OCI-LY1 (cell line): Measurements from ENCODE around the gene C6orf118.

Experiments used
- H2AFZ ChIP-seq: fragments of 200-600 bp; sonication (generic), shearing (Covaris generic); 2 replicates; pipeline ENCODE4 v1.6.0; 2014; ENCODE audit warnings: antibody characterized with exemption, mild to moderate bottlenecking, low read length
- H3F3A ChIP-seq: fragments of 200-600 bp; sonication (generic), shearing (Covaris generic); 2 replicates; pipeline ENCODE4 v1.6.0; 2014; ENCODE audit warnings: mild to moderate bottlenecking, antibody characterized with exemption, low read length, moderate library complexity; ENCODE audit not compliant: insufficient read depth
- H3K27ac ChIP-seq: fragments of 200-600 bp; sonication (generic); 2 replicates; pipeline ENCODE4 v1.5.1; 2014; ENCODE audit warnings: low read length, mixed run types, mild to moderate bottlenecking, low read depth; ENCODE audit not compliant: poor library complexity, severe bottlenecking
- H3K27me3 ChIP-seq: fragments of 200-600 bp; sonication (generic); 2 replicates; pipeline ENCODE4 v1.6.0; 2014; ENCODE audit warnings: antibody characterized with exemption, mild to moderate bottlenecking, low read length, moderate library complexity; ENCODE audit not compliant: insufficient read depth
- H3K36me3 ChIP-seq: fragments of 200-600 bp; sonication (generic); 2 replicates; pipeline ENCODE4 v1.6.1; 2014; ENCODE audit warnings: mild to moderate bottlenecking, antibody characterized with exemption, low read length, moderate library complexity, mixed read lengths; ENCODE audit not compliant: insufficient read depth
- H3K4me1 ChIP-seq: fragments of 200-600 bp; sonication (generic); 2 replicates; pipeline ENCODE4 v1.5.1; 2014; ENCODE audit warnings: mild to moderate bottlenecking, low read length, moderate library complexity; ENCODE audit not compliant: insufficient read depth, severe bottlenecking
- H3K4me2 ChIP-seq: fragments of 200-600 bp; sonication (generic), shearing (Covaris generic); 2 replicates; pipeline ENCODE4 v1.6.1; 2014; ENCODE audit warnings: low read length
- H3K4me3 ChIP-seq: fragments of 200-600 bp; sonication (generic); 2 replicates; pipeline ENCODE4 v1.5.1; 2014; ENCODE audit warnings: low read length, low read depth, mild to moderate bottlenecking, mixed read lengths; ENCODE audit not compliant: poor library complexity, severe bottlenecking
- H3K79me2 ChIP-seq: fragments of 200-600 bp; shearing (Covaris generic); 2 replicates; pipeline ENCODE4 v1.6.1; 2016; ENCODE audit warnings: mixed run types, low read length, mixed read lengths; ENCODE audit not compliant: insufficient read depth
- H3K9ac ChIP-seq: fragments of 200-600 bp; sonication (generic), shearing (Covaris generic); 2 replicates; pipeline ENCODE4 v1.6.1; 2014; ENCODE audit warnings: mild to moderate bottlenecking, low read length, mixed read lengths
- H3K9me2 ChIP-seq: fragments of 200-600 bp; sonication (generic), shearing (Covaris generic); 2 replicates; pipeline ENCODE4 v1.6.1; 2014; ENCODE audit warnings: low read depth, mild to moderate bottlenecking, low read length, mixed read lengths
- H3K9me3 ChIP-seq: fragments of 200-600 bp; shearing (Covaris generic); 2 replicates; pipeline ENCODE4 v1.6.1; 2014; ENCODE audit warnings: low read length, mixed read lengths
- H4K20me1 ChIP-seq: fragments of 200-600 bp; sonication (generic), shearing (Covaris generic); 2 replicates; pipeline ENCODE4 v1.6.0; 2016; ENCODE audit warnings: mild to moderate bottlenecking, low read length; ENCODE audit not compliant: insufficient read depth
- CTCF ChIP-seq: fragments of 200-600 bp; sonication (generic), shearing (Covaris generic); IDR thresholded peaks from 2 replicates; pipeline ENCODE4 v1.5.1; 2017; ENCODE audit warnings: mild to moderate bottlenecking, antibody characterized with exemption, low read length, moderate library complexity, mixed read lengths
- EZH2 ChIP-seq: fragments of 200-600 bp; sonication (generic), shearing (Covaris generic); IDR thresholded peaks from 2 replicates; pipeline ENCODE4 v1.8.0; 2017; ENCODE audit warnings: borderline replicate concordance, mixed run types, mild to moderate bottlenecking, antibody characterized with exemption, low read length, moderate library complexity, mixed read lengths

C6orf118 gene

GRCh38 chr6:165308926-165309731, at the start of gene C6orf118:
TSS of gene C6orf118 (minus strand) at chr6:165309605. CDS start at chr6:165309586, 19 bp downstream.
- Histone ChIP-seq H3K9me2 (no peaks in the 10 kb centered on the region), H3K36me3 (no peaks in the 10 kb centered on the region), H2AFZ (no peak within 1 kb of the TSS), H3K4me2 (no peak within 1 kb of the TSS), H3K9me3 (no peaks in the 10 kb centered on the region), H3K9ac (no peak within 1 kb of the TSS), H3K27ac (no peak within 1 kb of the TSS), H3K4me1 (no peaks in the 10 kb centered on the region), H3F3A (no peaks in the 10 kb centered on the region), H3K79me2 (no peaks in the 10 kb centered on the region), H3K27me3 (no peaks in the 10 kb centered on the region), H4K20me1 (no peaks in the 10 kb centered on the region), H3K4me3 (no peak within 1 kb of the TSS)
- TF ChIP-seq CTCF (no peak), EZH2 (no peak)

GRCh38 chr6:165345700-165346099, 36.3 kb upstream of the C6orf118 start:
- no peaks in the 10 kb centered on the region for H3K9me2 ChIP-seq
- H3K4me1 ChIP-seq, result no peaks in the 10 kb centered on the region
- H3K4me2 ChIP-seq, result no peak overlapping the region
- H3K9ac ChIP-seq, result no peak overlapping the region
- no peak overlapping the region for H3K27ac ChIP-seq
- no peaks in the 10 kb centered on the region for H3K27me3 ChIP-seq
- TF ChIP-seq EZH2 (no peak), CTCF (no peak)
- H4K20me1 ChIP-seq, result no peaks in the 10 kb centered on the region
- H3K36me3 ChIP-seq, result no peaks in the 10 kb centered on the region
- no peaks in the 10 kb centered on the region for H3F3A ChIP-seq
- H3K9me3 ChIP-seq, result no peaks in the 10 kb centered on the region
- no peak overlapping the region for H3K4me3 ChIP-seq
- H3K79me2 ChIP-seq, result no peaks in the 10 kb centered on the region
- no peak overlapping the region for H2AFZ ChIP-seq

GRCh38 chr6:165340532-165340931, 31.1 kb upstream of the C6orf118 start:
- H3K9ac ChIP-seq, result no peak overlapping the region
- H3K9me2 ChIP-seq, result no peaks in the 10 kb centered on the region
- no peaks in the 10 kb centered on the region for H3K4me1 ChIP-seq
- H3K4me3 ChIP-seq, result no peak overlapping the region
- H4K20me1 ChIP-seq, result no peaks in the 10 kb centered on the region
- H3K27me3 ChIP-seq, result no peaks in the 10 kb centered on the region
- no peak overlapping the region for H3K27ac ChIP-seq
- H3K79me2 ChIP-seq, result no peaks in the 10 kb centered on the region
- H3K36me3 ChIP-seq, result no peaks in the 10 kb centered on the region
- H3K9me3 ChIP-seq, result no peaks in the 10 kb centered on the region
- H2AFZ ChIP-seq, result no peak overlapping the region
- no peaks in the 10 kb centered on the region for H3F3A ChIP-seq
- TF ChIP-seq CTCF (no peak), EZH2 (no peak)
- no peak overlapping the region for H3K4me2 ChIP-seq
